NT2/D1 (cell line): Measurements from ENCODE around the gene FKTN.

Experiments
- SUZ12 ChIP-seq: IDR thresholded peaks from 2 replicates; pipeline ENCODE4 v1.6.1; 2011; ENCODE audit not compliant: insufficient read length, insufficient read depth; ENCODE audit errors: extremely low read depth
- YY1 ChIP-seq: IDR thresholded peaks from 2 replicates; pipeline ENCODE4 v1.6.1; 2011; ENCODE audit not compliant: insufficient read length, insufficient read depth
- ZNF274 ChIP-seq: IDR thresholded peaks from 2 replicates; pipeline ENCODE4 v1.6.1; 2011; ENCODE audit warnings: mild to moderate bottlenecking, low read depth, low read length

DNA sequence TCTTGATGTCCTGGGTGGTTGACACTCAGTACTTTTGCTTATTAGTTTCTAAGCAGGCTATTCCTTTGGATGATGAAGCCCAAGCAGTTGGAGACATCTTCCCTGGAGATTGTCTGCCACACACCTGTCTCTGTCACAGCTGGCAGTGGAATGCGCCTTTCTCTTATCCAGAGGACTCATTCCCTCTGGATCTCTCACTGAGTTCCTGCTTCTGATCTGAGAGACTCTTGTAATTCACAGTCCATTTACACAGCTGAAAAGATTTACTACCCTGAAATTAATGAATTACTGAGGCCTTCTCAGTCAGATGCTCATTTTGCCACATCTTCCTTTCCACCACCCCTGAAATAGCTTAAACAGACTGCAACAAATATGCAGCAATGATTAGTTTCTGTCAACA lies 120.2 kb downstream of the FKTN start:
- TF ChIP-seq ZNF274 = no peak
- no peak for TF ChIP-seq YY1
- no peak for TF ChIP-seq SUZ12
